ENCODE data around the gene MINDY4. TPM values are rescaled to one million over a fixed set of nuclear protein-coding genes. Genes with fewer than 3 reads are reported as not detected.

Gene MINDY4
- total RNA-seq, 2 donors from 2014 or later, result 2.2 to 4.2 TPM

GRCh38 chr7:30904561-30904960, 133.3 kb downstream of the MINDY4 start:
- DNase-seq, result peak; percentile 52
- H3K9me3 ChIP-seq, result no peaks in the 10 kb centered on the region
- no peaks in the 10 kb centered on the region for H3K27me3 ChIP-seq
- peak overlapping the region in 1 of 2 donors; percentile 46 for H3K9ac ChIP-seq (ENCODE audit: low read depth in 2 of 2, low read length in 2 of 2)
- TF ChIP-seq CTCF (IDR thresholded peaks at IDR 0.05), result no peak
- no peak overlapping the region for H3K27ac ChIP-seq
- peaks cover 5% of the 10 kb centered on the region for H3K4me1 ChIP-seq
- no peak overlapping the region for H3K4me3 ChIP-seq
- intact Hi-C loops (cut with DNase I), result no loop called here
- no peaks in the 10 kb centered on the region for H3K36me3 ChIP-seq

GRCh38 chr7:30905078-30906012, 134.1 kb downstream of the MINDY4 start:
- no peak for TF ChIP-seq CTCF (IDR thresholded peaks at IDR 0.05)
- Histone ChIP-seq H3K9ac (ENCODE audit: low read depth in 2 of 2, low read length in 2 of 2) (peak overlapping the region in 1 of 2 donors; percentile 51), H3K27me3 (no peaks in the 10 kb centered on the region), H3K27ac (no peak overlapping the region), H3K36me3 (no peaks in the 10 kb centered on the region), H3K4me3 (no peak overlapping the region), H3K9me3 (no peaks in the 10 kb centered on the region), H3K4me1 (peaks cover 5% of the 10 kb centered on the region)
- DNase-seq, result peak; percentile 68
- intact Hi-C loops (cut with DNase I), result no loop called here

GRCh38 chr7:30906014-30906413, 134.8 kb downstream of the MINDY4 start:
- no peaks in the 10 kb centered on the region for H3K36me3 ChIP-seq
- H3K9ac ChIP-seq (ENCODE audit: low read depth in 2 of 2, low read length in 2 of 2), result peak overlapping the region in 1 of 2 donors; percentile 51
- no peaks in the 10 kb centered on the region for H3K9me3 ChIP-seq
- intact Hi-C loops (cut with DNase I), result no loop called here
- TF ChIP-seq CTCF (IDR thresholded peaks at IDR 0.05), result no peak
- no peak overlapping the region for H3K4me3 ChIP-seq
- DNase-seq, result no peak
- H3K4me1 ChIP-seq, result peaks cover 5% of the 10 kb centered on the region
- no peaks in the 10 kb centered on the region for H3K27me3 ChIP-seq
- no peak overlapping the region for H3K27ac ChIP-seq

- Histone ChIP-seq H3K4me1 (peaks cover 11% of the 10 kb centered on the region), H3K4me3 (no peak overlapping the region), H3K27ac (no peak overlapping the region), H3K36me3 (no peaks in the 10 kb centered on the region), H3K9ac (ENCODE audit: low read depth in 2 of 2, low read length in 2 of 2) (peak overlapping the region in 1 of 2 donors; percentile 51), H3K9me3 (no peaks in the 10 kb centered on the region), H3K27me3 (no peaks in the 10 kb centered on the region)
- intact Hi-C loops (cut with DNase I), result no loop called here
- no peak for TF ChIP-seq CTCF (IDR thresholded peaks at IDR 0.05)
- DNase-seq, result no peak
Observed at GRCh38 chr7:30906515-30907240, 135.5 kb downstream of the MINDY4 start.

- intact Hi-C loops (cut with DNase I), result no loop called here
- no peaks in the 10 kb centered on the region for H3K9me3 ChIP-seq
Observed at GRCh38 chr7:30907527-30908267, 136.5 kb downstream of the MINDY4 start.

More at GRCh38 chr7:30907527-30908267, 136.5 kb downstream of the MINDY4 start:
- DNase-seq, result no peak
- H3K27me3 ChIP-seq, result no peaks in the 10 kb centered on the region
- H3K4me1 ChIP-seq, result peaks cover 11% of the 10 kb centered on the region
- no peak for TF ChIP-seq CTCF (IDR thresholded peaks at IDR 0.05)
- H3K27ac ChIP-seq, result no peak overlapping the region
- H3K9ac ChIP-seq (ENCODE audit: low read depth in 2 of 2, low read length in 2 of 2), result no peak overlapping the region
- no peaks in the 10 kb centered on the region for H3K36me3 ChIP-seq
- no peak overlapping the region for H3K4me3 ChIP-seq
